Mesenchymal stem cell (in vitro differentiated cells and primary cell): Measurements from ENCODE around the gene DSCAM.

ENCODE experiments used
- DNase-seq: peaks from one replicate; pipeline ENCODE4 v3.0.0-alpha.2; 2013
- H2AFZ ChIP-seq: one replicate; pipeline ENCODE4 v1.6.1; 2013; ENCODE audit warnings: low read depth, mild to moderate bottlenecking, control low read depth, inconsistent platforms, low read length, moderate library complexity
- H2AK5ac ChIP-seq: 2 replicates; pipeline ENCODE4 v1.6.1; 2013; ENCODE audit warnings: low read length, moderate library complexity, mild to moderate bottlenecking, inconsistent platforms; ENCODE audit not compliant: severe bottlenecking
- H2BK120ac ChIP-seq: one replicate; pipeline ENCODE4 v1.6.1; 2013; ENCODE audit warnings: low read depth, mild to moderate bottlenecking, inconsistent platforms, low read length, moderate library complexity
- H2BK12ac ChIP-seq, 2 experiments: one replicate each; pipeline ENCODE4 v1.6.1; 2013; ENCODE audit warnings: inconsistent platforms in 2 of 2, low read length in 2 of 2, mild to moderate bottlenecking in 2 of 2, moderate library complexity in 2 of 2, control low read depth in 1 of 2
- H2BK15ac ChIP-seq: one replicate; pipeline ENCODE4 v1.6.1; 2013; ENCODE audit warnings: mild to moderate bottlenecking, low read depth, inconsistent platforms; ENCODE audit not compliant: poor library complexity, severe bottlenecking
- H2BK5ac ChIP-seq: 2 replicates; pipeline ENCODE4 v1.6.1; 2013; ENCODE audit warnings: low read depth, mild to moderate bottlenecking, low read length, control low read depth, inconsistent platforms; ENCODE audit not compliant: poor library complexity, severe bottlenecking
- H3K14ac ChIP-seq, 2 experiments: one replicate each; pipeline ENCODE4 v1.6.1; 2013; ENCODE audit warnings: inconsistent platforms in 2 of 2, low read length in 2 of 2, control low read depth in 1 of 2, mild to moderate bottlenecking in 1 of 2, moderate library complexity in 1 of 2
- H3K18ac ChIP-seq, 2 experiments: one replicate each; pipeline ENCODE4 v1.6.1; 2013; ENCODE audit warnings: inconsistent platforms in 2 of 2, low read length in 2 of 2, control low read depth in 1 of 2, low read depth in 1 of 2, mild to moderate bottlenecking in 1 of 2
- H3K23ac ChIP-seq, 2 experiments: one replicate each; pipeline ENCODE4 v1.6.1; 2013; ENCODE audit warnings: inconsistent platforms in 2 of 2, low read length in 2 of 2, mild to moderate bottlenecking in 2 of 2, moderate library complexity in 2 of 2, control low read depth in 1 of 2
- H3K27ac ChIP-seq: 2 replicates; pipeline ENCODE4 v1.5.1; 2013; ENCODE audit warnings: mild to moderate bottlenecking, moderate library complexity, low read length, control low read depth, inconsistent platforms; ENCODE audit not compliant: poor library complexity, severe bottlenecking
- H3K27me3 ChIP-seq, 2 experiments: 2 replicates each; pipeline versions ENCODE4 v1.6.1 to v1.7.0; 2013; ENCODE audit warnings: low read length in 2 of 2, mild to moderate bottlenecking in 2 of 2, moderate library complexity in 2 of 2, control low read depth in 1 of 2, inconsistent platforms in 1 of 2; ENCODE audit not compliant: control insufficient read depth in 1 of 2, insufficient read depth in 1 of 2
- H3K36me3 ChIP-seq, 2 experiments: 2 replicates each; pipeline versions ENCODE4 v1.6.1 to v1.7.0; 2013; ENCODE audit warnings: low read length in 2 of 2, control low read depth in 1 of 2, inconsistent platforms in 1 of 2, low read depth in 1 of 2, mild to moderate bottlenecking in 1 of 2; ENCODE audit not compliant: insufficient read depth in 2 of 2, control insufficient read depth in 1 of 2
- H3K4ac ChIP-seq, 2 experiments: one replicate each; pipeline ENCODE4 v1.6.1; 2013; ENCODE audit warnings: inconsistent platforms in 2 of 2, low read length in 2 of 2, mild to moderate bottlenecking in 2 of 2, moderate library complexity in 2 of 2, control low read depth in 1 of 2, low read depth in 1 of 2
- H3K4me1 ChIP-seq: 2 replicates; pipeline ENCODE4 v1.6.1; 2013; ENCODE audit warnings: low read depth, low read length, control low read depth; ENCODE audit not compliant: control insufficient read depth, insufficient read depth
- H3K4me2 ChIP-seq: 2 replicates; pipeline ENCODE4 v1.6.1; 2013; ENCODE audit warnings: low read length, mild to moderate bottlenecking, inconsistent platforms; ENCODE audit not compliant: poor library complexity, severe bottlenecking
- H3K4me3 ChIP-seq, 2 experiments: 2 replicates each; pipeline versions ENCODE4 v1.5.1 to v1.7.0; 2013; ENCODE audit warnings: low read length in 2 of 2, mild to moderate bottlenecking in 2 of 2, control low read depth in 1 of 2, low read depth in 1 of 2; ENCODE audit not compliant: insufficient read depth in 1 of 2
- H3K79me1 ChIP-seq: replicated peaks from 2 replicates; pipeline ENCODE4 v1.6.1; 2013; ENCODE audit warnings: mild to moderate bottlenecking, control low read depth, low read length, inconsistent platforms; ENCODE audit not compliant: poor library complexity, severe bottlenecking
- H3K9ac ChIP-seq: 2 replicates; pipeline ENCODE4 v1.7.0; 2013; ENCODE audit warnings: mild to moderate bottlenecking, low read length, moderate library complexity
- H3K9me3 ChIP-seq: 2 replicates; pipeline ENCODE4 v1.7.0; 2013; ENCODE audit warnings: mild to moderate bottlenecking, low read length; ENCODE audit not compliant: control insufficient read depth
- H4K8ac ChIP-seq: one replicate; pipeline ENCODE4 v1.6.1; 2013; ENCODE audit warnings: inconsistent platforms, mild to moderate bottlenecking, low read length, moderate library complexity
- H4K91ac ChIP-seq: one replicate; pipeline ENCODE4 v1.6.1; 2013; ENCODE audit warnings: mild to moderate bottlenecking, low read length, inconsistent platforms
- WGBS: methylation state at CpG from one replicate; pipeline ENCODE4 v1.1.7; 2013; ENCODE audit warnings: mixed read lengths; 5-methylcytosine and 5-hydroxymethylcytosine counted together

The DSCAM gene

DNA sequence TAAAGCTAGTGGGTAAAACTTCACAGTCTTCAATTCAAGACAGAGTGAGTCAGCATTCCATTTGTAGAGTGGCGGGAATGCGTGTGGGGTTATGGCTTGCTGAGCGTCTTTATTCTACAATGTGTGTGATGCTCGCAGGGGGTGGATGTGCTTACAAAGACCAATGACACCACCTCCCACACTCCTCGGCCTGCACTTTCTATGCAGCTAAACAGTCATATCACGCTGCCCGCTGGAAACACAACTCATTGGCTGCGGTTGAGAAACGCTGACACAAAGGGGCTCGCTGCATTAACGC, 681.2 kb downstream of the DSCAM start:
- 63% methylated on average over 8 of the region's 11 CpGs for WGBS
- H3K4me1 ChIP-seq: no peaks in the 10 kb centered on the region
- no peaks in the 10 kb centered on the region for H3K9me3 ChIP-seq
- no peaks in the 10 kb centered on the region for H3K27me3 ChIP-seq
- no peak overlapping the region for H2BK5ac ChIP-seq
- no peak overlapping the region for H3K4me2 ChIP-seq
- H3K14ac ChIP-seq: no peak overlapping the region
- DNase-seq: no peak
- H3K23ac ChIP-seq: no peak overlapping the region
- no peak overlapping the region for H2AFZ ChIP-seq
- H3K18ac ChIP-seq: no peak overlapping the region
- no peak overlapping the region for H3K9ac ChIP-seq
- no peak overlapping the region for H4K91ac ChIP-seq
- no peak overlapping the region for H3K27ac ChIP-seq
- no peaks in the 10 kb centered on the region for H3K36me3 ChIP-seq
- H3K4me3 ChIP-seq: no peak overlapping the region
- no peak overlapping the region for H4K8ac ChIP-seq
- no peaks in the 10 kb centered on the region for H3K79me1 ChIP-seq
- H2BK120ac ChIP-seq: no peak overlapping the region
- no peak overlapping the region for H2BK12ac ChIP-seq
- no peak overlapping the region for H3K4ac ChIP-seq
- H2BK15ac ChIP-seq: no peak overlapping the region
- no peak overlapping the region for H2AK5ac ChIP-seq

DNA sequence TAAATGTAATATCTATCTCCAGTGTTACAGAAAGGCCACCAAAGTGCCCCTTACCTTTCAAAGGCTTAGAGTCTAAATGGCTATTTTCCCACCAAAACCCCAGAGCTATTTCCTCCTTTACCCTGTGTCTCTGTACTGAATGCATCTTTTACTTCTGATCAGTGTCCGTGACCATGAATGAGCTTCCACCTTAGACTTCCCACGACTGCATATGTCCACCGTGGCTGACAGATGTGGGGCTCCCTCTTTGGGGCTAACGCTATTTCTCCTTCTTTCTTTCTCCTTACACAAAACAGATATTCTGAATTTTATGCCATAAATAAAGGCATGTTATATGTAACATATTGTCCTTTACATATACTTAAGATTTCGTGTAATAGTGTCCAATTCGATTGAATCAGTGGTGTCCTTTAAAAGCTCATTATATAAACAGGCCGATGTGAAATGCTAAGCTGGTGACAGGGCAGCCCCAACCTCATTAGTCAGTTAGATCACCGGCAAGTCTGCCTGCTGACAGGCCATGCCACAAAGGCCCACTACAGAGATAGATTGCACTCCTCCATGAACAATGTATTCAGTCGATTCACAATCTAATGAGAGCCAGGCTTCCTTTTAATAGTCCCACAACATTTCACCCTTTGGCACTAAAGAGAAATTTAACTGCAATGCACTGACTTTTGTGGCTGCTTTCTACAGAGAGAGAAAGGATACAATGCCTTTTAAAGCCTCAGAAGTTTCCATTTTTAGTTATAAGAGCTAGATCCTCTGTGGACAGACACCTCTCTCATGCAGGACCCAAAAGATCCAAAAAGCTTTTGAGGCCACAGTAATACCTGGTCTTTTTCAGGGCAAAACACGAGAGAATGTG, 681.8 kb downstream of the DSCAM start:
- no peaks in the 10 kb centered on the region for H3K36me3 ChIP-seq
- H4K8ac ChIP-seq: no peak overlapping the region
- H2BK5ac ChIP-seq: no peak overlapping the region
- H2AK5ac ChIP-seq: no peak overlapping the region
- H3K4me3 ChIP-seq: no peak overlapping the region
- no peak overlapping the region for H3K4me2 ChIP-seq
- no peak overlapping the region for H2BK12ac ChIP-seq
- H2AFZ ChIP-seq: no peak overlapping the region
- H3K9me3 ChIP-seq: no peaks in the 10 kb centered on the region
- H3K79me1 ChIP-seq: no peaks in the 10 kb centered on the region
- no peak overlapping the region for H3K18ac ChIP-seq
- H3K23ac ChIP-seq: no peak overlapping the region
- no peak overlapping the region for H4K91ac ChIP-seq
- H3K9ac ChIP-seq: no peak overlapping the region
- 73% methylated on average over 9 of the region's 10 CpGs for WGBS
- DNase-seq: no peak
- H2BK15ac ChIP-seq: no peak overlapping the region
- no peaks in the 10 kb centered on the region for H3K4me1 ChIP-seq
- no peak overlapping the region for H3K14ac ChIP-seq
- H2BK120ac ChIP-seq: no peak overlapping the region
- no peak overlapping the region for H3K4ac ChIP-seq
- H3K27me3 ChIP-seq: no peaks in the 10 kb centered on the region
- no peak overlapping the region for H3K27ac ChIP-seq

DNA sequence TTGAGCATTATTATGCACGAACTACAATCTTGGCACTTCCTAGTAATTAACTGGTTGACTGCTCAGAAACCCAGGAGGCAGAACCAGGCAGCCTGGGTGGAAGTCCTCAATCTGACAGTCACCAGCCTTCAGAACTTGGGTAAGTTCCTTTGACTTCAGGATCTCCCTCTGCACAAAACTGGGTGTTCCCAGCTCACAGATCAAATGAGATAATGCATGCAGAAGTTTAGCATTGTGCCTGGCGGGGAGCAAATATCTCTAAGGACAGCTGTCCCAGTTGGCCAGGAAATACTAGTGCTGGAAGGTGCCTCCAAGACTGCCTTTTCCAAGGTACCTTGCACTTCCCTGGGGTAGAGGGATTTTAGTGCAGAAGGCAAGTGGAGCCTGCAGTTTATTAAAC, 684.9 kb downstream of the DSCAM start:
- H2BK5ac ChIP-seq: no peak overlapping the region
- no peak overlapping the region for H4K91ac ChIP-seq
- H2BK12ac ChIP-seq: no peak overlapping the region
- DNase-seq: no peak
- H2AK5ac ChIP-seq: no peak overlapping the region
- H3K4me3 ChIP-seq: no peak overlapping the region
- H2AFZ ChIP-seq: no peak overlapping the region
- 71% methylated on average over 2 of the region's 2 CpGs for WGBS
- no peak overlapping the region for H2BK15ac ChIP-seq
- H3K4ac ChIP-seq: no peak overlapping the region
- H3K18ac ChIP-seq: no peak overlapping the region
- H3K27ac ChIP-seq: no peak overlapping the region
- no peaks in the 10 kb centered on the region for H3K4me1 ChIP-seq
- no peaks in the 10 kb centered on the region for H3K27me3 ChIP-seq
- no peak overlapping the region for H2BK120ac ChIP-seq
- H3K79me1 ChIP-seq: no peaks in the 10 kb centered on the region
- no peak overlapping the region for H3K9ac ChIP-seq
- no peak overlapping the region for H3K23ac ChIP-seq
- no peak overlapping the region for H3K4me2 ChIP-seq
- no peaks in the 10 kb centered on the region for H3K36me3 ChIP-seq
- H4K8ac ChIP-seq: no peak overlapping the region
- H3K14ac ChIP-seq: no peak overlapping the region
- no peaks in the 10 kb centered on the region for H3K9me3 ChIP-seq

DNA sequence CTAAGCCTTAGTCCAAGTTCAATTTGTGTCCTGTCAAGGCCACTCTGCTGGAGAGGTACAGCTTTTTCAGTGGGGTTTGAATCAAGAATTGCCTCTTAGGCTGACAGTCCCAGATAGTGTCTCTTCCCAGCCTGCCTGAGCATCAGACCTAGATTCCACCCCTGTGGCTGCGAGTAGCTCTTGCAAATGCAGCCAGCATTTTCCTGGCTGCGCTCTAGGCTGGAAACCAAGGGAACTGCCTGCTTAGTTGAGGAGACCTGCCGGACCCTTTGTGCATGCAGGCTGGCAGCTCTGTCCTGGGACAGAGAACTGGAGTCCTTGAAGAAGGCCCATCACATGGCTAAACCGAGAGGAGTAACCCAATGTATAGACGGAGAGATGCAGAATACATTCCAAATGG, 686.0 kb downstream of the DSCAM start:
- H2AK5ac ChIP-seq: no peak overlapping the region
- no peaks in the 10 kb centered on the region for H3K36me3 ChIP-seq
- H3K23ac ChIP-seq: no peak overlapping the region
- H3K27me3 ChIP-seq: no peaks in the 10 kb centered on the region
- no peak overlapping the region for H2BK12ac ChIP-seq
- no peak overlapping the region for H2BK15ac ChIP-seq
- no peak overlapping the region for H3K14ac ChIP-seq
- H2BK5ac ChIP-seq: no peak overlapping the region
- H3K4ac ChIP-seq: no peak overlapping the region
- no peak overlapping the region for H3K18ac ChIP-seq
- no peak overlapping the region for H3K9ac ChIP-seq
- no peak overlapping the region for H4K8ac ChIP-seq
- no peaks in the 10 kb centered on the region for H3K79me1 ChIP-seq
- no peak overlapping the region for H4K91ac ChIP-seq
- no peaks in the 10 kb centered on the region for H3K4me1 ChIP-seq
- 81% methylated on average over 5 of the region's 5 CpGs for WGBS
- H3K4me2 ChIP-seq: no peak overlapping the region
- DNase-seq: no peak
- no peak overlapping the region for H2AFZ ChIP-seq
- no peak overlapping the region for H3K27ac ChIP-seq
- no peaks in the 10 kb centered on the region for H3K9me3 ChIP-seq
- no peak overlapping the region for H3K4me3 ChIP-seq
- no peak overlapping the region for H2BK120ac ChIP-seq
